Vagina (tissue), 2 donors: ENCODE data around the gene HCN1.

Experiments
- POLR2AphosphoS5 ChIP-seq, 2 donors: sonication (generic); formaldehyde crosslinking; IDR thresholded peaks; one replicate each; pipeline ENCODE4 v1.9.0; 2017; ENCODE audit warnings: antibody characterized with exemption in 2 of 2, mild to moderate bottlenecking in 2 of 2, low read depth in 1 of 2; ENCODE audit not compliant: insufficient read depth in 1 of 2
- TF ChIP-seq, protein P1 (sequence below), 3 experiments: fragments of 450-650 bp in 2 of 3; fragments of 200-600 bp in 1 of 3; sonication (generic) in 1 of 3; IDR thresholded peaks; one replicate each; pipeline ENCODE4 v1.5.1; 2017 to 2019; ENCODE audit warnings: antibody characterized with exemption in 3 of 3, mild to moderate bottlenecking in 2 of 3, moderate library complexity in 2 of 3

DNA sequence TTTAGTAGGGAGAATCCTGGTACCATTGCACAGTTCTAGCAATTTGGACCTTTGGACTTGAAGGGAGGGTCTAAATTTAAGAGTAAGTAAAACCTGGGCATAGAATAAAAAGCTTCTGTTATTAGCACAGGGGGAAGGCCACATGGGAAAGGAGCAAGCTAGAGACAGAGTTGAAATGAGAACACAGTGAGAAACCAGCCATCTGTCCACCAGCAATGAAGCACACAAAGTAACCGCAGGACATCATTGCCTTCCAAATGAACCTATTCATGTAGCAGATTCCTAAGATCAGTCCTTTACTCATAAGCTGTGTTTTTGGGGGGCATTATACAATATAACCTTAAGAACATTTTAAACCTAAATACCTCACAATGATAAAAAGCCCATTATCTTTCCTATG, 407.4 kb downstream of the HCN1 start:
- TF ChIP-seq, protein P1, sequence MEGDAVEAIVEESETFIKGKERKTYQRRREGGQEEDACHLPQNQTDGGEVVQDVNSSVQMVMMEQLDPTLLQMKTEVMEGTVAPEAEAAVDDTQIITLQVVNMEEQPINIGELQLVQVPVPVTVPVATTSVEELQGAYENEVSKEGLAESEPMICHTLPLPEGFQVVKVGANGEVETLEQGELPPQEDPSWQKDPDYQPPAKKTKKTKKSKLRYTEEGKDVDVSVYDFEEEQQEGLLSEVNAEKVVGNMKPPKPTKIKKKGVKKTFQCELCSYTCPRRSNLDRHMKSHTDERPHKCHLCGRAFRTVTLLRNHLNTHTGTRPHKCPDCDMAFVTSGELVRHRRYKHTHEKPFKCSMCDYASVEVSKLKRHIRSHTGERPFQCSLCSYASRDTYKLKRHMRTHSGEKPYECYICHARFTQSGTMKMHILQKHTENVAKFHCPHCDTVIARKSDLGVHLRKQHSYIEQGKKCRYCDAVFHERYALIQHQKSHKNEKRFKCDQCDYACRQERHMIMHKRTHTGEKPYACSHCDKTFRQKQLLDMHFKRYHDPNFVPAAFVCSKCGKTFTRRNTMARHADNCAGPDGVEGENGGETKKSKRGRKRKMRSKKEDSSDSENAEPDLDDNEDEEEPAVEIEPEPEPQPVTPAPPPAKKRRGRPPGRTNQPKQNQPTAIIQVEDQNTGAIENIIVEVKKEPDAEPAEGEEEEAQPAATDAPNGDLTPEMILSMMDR (IDR thresholded peaks at IDR 0.05): no peak
- TF ChIP-seq POLR2AphosphoS5 (IDR thresholded peaks at IDR 0.05; ENCODE audit: insufficient read depth in 1 of 2, low read depth in 1 of 2): no peak
